HepG2 (cell line): ENCODE results near the gene SLC16A3. TPM values are rescaled to one million over a fixed set of nuclear protein-coding genes. Genes with fewer than 3 reads are reported as not detected.

Experiments
- ATAC-seq: fragments of 200-7000 bp; cut with Tn5 transposase; 3 replicates; pipeline ENCODE4 v1.9.1; 2020; ENCODE audit warnings: mild to moderate bottlenecking, moderate library complexity
- BruUV-seq: library from RNA; stranded (reverse); fragments of 400-500 nt; replicated peaks from 2 replicates; lab custom pipeline; 2021; lab: Mats Ljungman, UMichigan
- CTCF ChIA-PET: fragments of 300-600 bp; formaldehyde crosslinking; extraction: SDS; loops from one replicate; lab custom pipeline; 2021; ENCODE audit warnings: low total read pairs, inconsistent platforms, low intra/inter-chr PET ratio; lab: Yijun Ruan, JAX
- POLR2A ChIA-PET: fragments of 350-600 bp; sonication (Branson Sonifier 250); formaldehyde crosslinking; loops from one replicate; lab custom pipeline; 2020; ENCODE audit warnings: antibody characterized with exemption, inconsistent platforms; lab: Yijun Ruan, JAX
- DNase-seq: peaks from one replicate; pipeline ENCODE4 v3.0.0-alpha.2; 2015; ENCODE audit warnings: low spot score
- FAIRE-seq: peaks from 3 replicates; lab custom pipeline; 2011; peaks lifted over from hg19 to GRCh38; lab: Jason Lieb, UNC
- H2AFZ ChIP-seq: one replicate; pipeline ENCODE4 v1.6.1; 2011; ENCODE audit warnings: low read length, inconsistent platforms
- H3K27ac ChIP-seq: fragments of 300-600 bp; 3 replicates; pipeline ENCODE4 v1.8.0; 2011; ENCODE audit warnings: mixed run types, mild to moderate bottlenecking, mixed read lengths, low read length, inconsistent platforms; ENCODE audit not compliant: insufficient read depth; ENCODE audit errors: extremely low read length
- H3K27me3 ChIP-seq, 2 experiments: fragments of 200-600 bp in 1 of 2; 2 replicates in 1 of 2; 3 replicates in 1 of 2; pipeline versions ENCODE4 v1.6.0 to v1.8.0; 2011; ENCODE audit warnings: low read length in 2 of 2, mild to moderate bottlenecking in 2 of 2, moderate library complexity in 2 of 2, inconsistent platforms in 1 of 2; ENCODE audit not compliant: insufficient read depth in 2 of 2, control insufficient read depth in 1 of 2
- H3K36me3 ChIP-seq, 2 experiments: fragments of 200-600 bp in 1 of 2; replicated peaks in 1 of 2; 2 replicates in 1 of 2; 3 replicates in 1 of 2; pipeline versions ENCODE4 v1.5.1 to v1.8.0; 2011; ENCODE audit warnings: low read length in 2 of 2, inconsistent platforms in 1 of 2; ENCODE audit not compliant: insufficient read depth in 2 of 2, control insufficient read depth in 1 of 2
- H3K4me1 ChIP-seq: 2 replicates; pipeline ENCODE4 v1.5.1; 2012; ENCODE audit warnings: low read length, inconsistent platforms; ENCODE audit not compliant: insufficient read depth
- H3K4me2 ChIP-seq: 2 replicates; pipeline ENCODE4 v1.6.0; 2011; ENCODE audit warnings: low read depth, low read length, inconsistent platforms
- H3K4me3 ChIP-seq, 3 experiments: fragments of 200-600 bp in 1 of 3; sonication (generic), shearing (Covaris generic) in 1 of 3; replicated peaks in 1 of 3; 2 replicates each; pipeline ENCODE4 v1.5.1; 2011 to 2016; ENCODE audit warnings: low read length in 3 of 3, inconsistent platforms in 2 of 3, low read depth in 2 of 3, mild to moderate bottlenecking in 2 of 3, control low read depth in 1 of 3, mixed read lengths in 1 of 3; ENCODE audit not compliant: insufficient read depth in 1 of 3
- H3K79me2 ChIP-seq: one replicate; pipeline ENCODE4 v1.6.1; 2011; ENCODE audit warnings: low read length, inconsistent platforms; ENCODE audit not compliant: insufficient read depth
- H3K9ac ChIP-seq: 2 replicates; pipeline ENCODE4 v1.6.0; 2011; ENCODE audit warnings: mild to moderate bottlenecking, low read depth, low read length, inconsistent platforms; ENCODE audit not compliant: insufficient read depth
- H3K9me3 ChIP-seq: 2 replicates; pipeline ENCODE4 v1.5.1; 2012; ENCODE audit warnings: mild to moderate bottlenecking, low read length
- H4K20me1 ChIP-seq: 2 replicates; pipeline ENCODE4 v1.6.0; 2011; ENCODE audit warnings: inconsistent platforms, mild to moderate bottlenecking, low read length, moderate library complexity; ENCODE audit not compliant: insufficient read depth
- ATAD3A ChIP-seq: sonication (generic); formaldehyde crosslinking; IDR thresholded peaks from 2 replicates; pipeline ENCODE4 v1.4.0; 2020; ENCODE audit warnings: missing genetic modification reagents
- ETS1 ChIP-seq: sonication (generic); formaldehyde crosslinking; IDR thresholded peaks from 2 replicates; pipeline ENCODE4 v1.4.0; 2020; ENCODE audit warnings: missing genetic modification reagents
- FOXC1 ChIP-seq: sonication (generic); formaldehyde crosslinking; IDR thresholded peaks from 2 replicates; pipeline ENCODE4 v1.8.0; 2022; ENCODE audit warnings: mild to moderate bottlenecking, missing genetic modification reagents, borderline replicate concordance
- GRHL1 ChIP-seq: sonication (generic); formaldehyde crosslinking; conservative IDR thresholded peaks from 2 replicates; pipeline ENCODE4 v1.8.0; 2022; ENCODE audit warnings: missing genetic modification reagents
- HDAC1 ChIP-seq: sonication (generic); formaldehyde crosslinking; IDR thresholded peaks from 2 replicates; pipeline ENCODE4 v1.5.1; 2020; ENCODE audit warnings: mild to moderate bottlenecking, missing genetic modification reagents
- HDAC2 ChIP-seq: sonication (generic); formaldehyde crosslinking; IDR thresholded peaks from 2 replicates; pipeline ENCODE4 v1.4.0; 2020; ENCODE audit warnings: missing genetic modification reagents
- MTA1 ChIP-seq: sonication (generic); formaldehyde crosslinking; IDR thresholded peaks from 2 replicates; pipeline ENCODE4 v1.4.0; 2020; ENCODE audit warnings: missing genetic modification reagents, mild to moderate bottlenecking, borderline replicate concordance
- MTERF4 ChIP-seq: sonication (generic); formaldehyde crosslinking; IDR thresholded peaks from 2 replicates; pipeline ENCODE4 v1.8.0; 2023; ENCODE audit warnings: mild to moderate bottlenecking, missing genetic modification reagents
- NBN ChIP-seq: fragments of 450-650 bp; conservative IDR thresholded peaks from 2 replicates; pipeline ENCODE4 v1.6.1; 2017
- NR3C1 ChIP-seq: sonication (generic); formaldehyde crosslinking; IDR thresholded peaks from 2 replicates; pipeline ENCODE4 v1.4.0; 2020; ENCODE audit warnings: missing genetic modification reagents
- PBX2 ChIP-seq: IDR thresholded peaks from 2 replicates; pipeline ENCODE4 v1.6.1; 2016; ENCODE audit warnings: control low read depth
- TAF15 ChIP-seq: fragments of 200-400 bp; formaldehyde crosslinking; IDR thresholded peaks from one replicate; pipeline ENCODE4 v1.6.1; 2018; ENCODE audit warnings: mild to moderate bottlenecking, low read depth, low read length; ENCODE audit not compliant: poor library complexity, severe bottlenecking
- TSC22D2 ChIP-seq: sonication (generic); formaldehyde crosslinking; IDR thresholded peaks from 2 replicates; pipeline ENCODE4 v1.5.1; 2020; ENCODE audit warnings: missing genetic modification reagents, mild to moderate bottlenecking, borderline replicate concordance
- ZNF253 ChIP-seq: sonication (generic); formaldehyde crosslinking; IDR thresholded peaks from 2 replicates; pipeline ENCODE4 v1.8.0; 2022; ENCODE audit warnings: mild to moderate bottlenecking, missing genetic modification reagents, borderline replicate concordance
- ZNF343 ChIP-seq: sonication (generic); formaldehyde crosslinking; IDR thresholded peaks from 2 replicates; pipeline ENCODE4 v1.4.0; 2020; ENCODE audit warnings: mild to moderate bottlenecking, missing genetic modification reagents
- ZNF749 ChIP-seq: sonication (generic); formaldehyde crosslinking; IDR thresholded peaks from 2 replicates; pipeline ENCODE4 v1.8.0; 2022; ENCODE audit warnings: mild to moderate bottlenecking, missing genetic modification reagents, moderate library complexity, borderline replicate concordance
- ZNF816 ChIP-seq: sonication (generic); formaldehyde crosslinking; IDR thresholded peaks from 2 replicates; pipeline ENCODE4 v1.8.0; 2022; ENCODE audit warnings: missing genetic modification reagents, mild to moderate bottlenecking, borderline replicate concordance
- WGBS: methylation state at CpG from one replicate; pipeline ENCODE4 v1.1.6; 2017; ENCODE audit warnings: low lambda C conversion rate; 5-methylcytosine and 5-hydroxymethylcytosine counted together
- in situ Hi-C: cut with HindIII; loops from 2 replicates; pipeline ENCODE4 v1.10.0; 2017; ENCODE audit warnings: low pct_unique_long_range_greater_than_20kb; ENCODE audit not compliant: extremely low pct_ligation_motif_present
- intact Hi-C: fragments of 100-400 bp; cut with micrococcal nuclease; formaldehyde crosslinking; loops from one replicate; pipeline ENCODE4 v1.10.0; 2022; ENCODE audit not compliant: unreplicated experiment
- polyA plus RNA-seq, 8 experiments: library from polyadenylated mRNA; depleted of rRNA in 3 of 8; stranded (reverse) in 7 of 8; unstranded in 1 of 8; fragments of >200 nt; fragmentation: Illumina TruSeq in 4 of 8; extraction: Trizol in 4 of 8; gene quantifications; 2 replicates each; pipeline versions ENCODE4 v1.2.1 to v1.2.3, GENCODE V29; 2011 to 2016; ENCODE audit warnings: low read depth in 4 of 8, missing spikeins in 1 of 8, mixed read lengths in 1 of 8; ENCODE audit not compliant: insufficient read depth in 1 of 8
- total RNA-seq, 5 experiments: library from RNA; depleted of rRNA; stranded (reverse); fragments of >200 nt; fragmentation: Illumina TruSeq; extraction: Trizol; gene quantifications; 2 replicates each; pipeline ENCODE4 v1.2.3, GENCODE V29; 2016; ENCODE audit warnings: low read depth in 1 of 5

The SLC16A3 gene
- total and polyA plus RNA-seq, 2 of the 13 experiments (the other 11 are each of a cell fraction or from before 2014, with no cell fraction given): 242 to 349 TPM

GRCh38 chr17:82194765-82195164 lies 34.1 kb upstream of the SLC16A3 start (continued):
- TF ChIP-seq FOXC1 (CRISPR knock-in tag) (no peak), TAF15 (no peak)

- Histone ChIP-seq H3K4me1 (no peaks in the 10 kb centered on the region), H3K79me2 (no peaks in the 10 kb centered on the region), H2AFZ (no peak overlapping the region), H3K27me3 (no peaks in the 10 kb centered on the region), H3K4me2 (no peak overlapping the region), H3K9ac (no peak overlapping the region), H3K36me3 (peaks cover 26 to 44% of the 10 kb centered on the region in 2 experiments; a peak in 4 of 5 replicates), H4K20me1 (no peaks in the 10 kb centered on the region), H3K9me3 (no peaks in the 10 kb centered on the region), H3K4me3 (no peak overlapping the region), H3K27ac (no peak overlapping the region)
- in situ Hi-C loops: no loop called here
- CTCF ChIA-PET: no interaction called here
- no TSS peak for BruUV-seq
- DNase-seq (no peak), FAIRE-seq (no peak), ATAC-seq (no peak)
- POLR2A ChIA-PET: interaction anchor here (1.0 kb wide), 1 partner anchor 10 kb away, joined by 5 read pairs; no protein-coding TSS in a partner anchor
- 90% methylated on average over 24 of the region's 25 CpGs for WGBS
- intact Hi-C loops: no loop called here
- TF ChIP-seq NR3C1 (no peak), HDAC2 (CRISPR knock-in tag) (no peak), MTERF4 (no peak), ZNF343 (CRISPR knock-in tag) (no peak), ATAD3A (CRISPR knock-in tag) (no peak), PBX2 (CRISPR knock-in tag) (no peak), GRHL1 (CRISPR knock-in tag) (no peak), ZNF749 (no peak), NBN (no peak), HDAC1 (CRISPR knock-in tag) (no peak), ZNF253 (CRISPR knock-in tag) (no peak), ZNF816 (CRISPR knock-in tag) (no peak), TSC22D2 (CRISPR knock-in tag) (no peak), MTA1 (no peak), ETS1 (CRISPR knock-in tag) (no peak)
Observed at GRCh38 chr17:82195675-82196672, 32.9 kb upstream of the SLC16A3 start.
